Activated CD4-positive, alpha-beta memory T cell treated with anti-CD3 and anti-CD28 coated beads for 36 hours (primary cell): ENCODE data around the gene MTOR. TPM values are rescaled to one million over a fixed set of nuclear protein-coding genes. Genes with fewer than 3 reads are reported as not detected.
"Not testable (repeated sequence)": the region's sequence is repeated elsewhere in the genome, so short reads cannot be mapped to it uniquely, and the experiment has no call there.

Experiments
- CTCF ChIA-PET: fragments of 350-600 bp; sonication (Branson Sonifier 250); formaldehyde crosslinking; loops from one replicate; lab custom pipeline; 2021; ENCODE audit warnings: antibody characterized with exemption, inconsistent platforms; lab: Charles Lee
- POLR2A ChIA-PET: fragments of 350-600 bp; sonication (Branson Sonifier 250); formaldehyde crosslinking; loops from one replicate; lab custom pipeline; 2021; ENCODE audit warnings: antibody characterized with exemption; lab: Charles Lee
- DNase-seq: peaks from one replicate; pipeline ENCODE4 v3.0.0-alpha.2; 2020
- H3K27ac Mint-ChIP-seq: one replicate; pipeline ENCODE4 v1.8.0; 2021; ENCODE audit warnings: mixed read lengths
- H3K27me3 Mint-ChIP-seq: one replicate; pipeline ENCODE4 v1.8.0; 2021; ENCODE audit warnings: mixed read lengths
- H3K36me3 Mint-ChIP-seq: one replicate; pipeline ENCODE4 v1.8.0; 2021; ENCODE audit warnings: mixed read lengths
- H3K4me1 Mint-ChIP-seq: one replicate; pipeline ENCODE4 v1.8.0; 2021; ENCODE audit warnings: low read depth, mixed read lengths
- H3K4me3 Mint-ChIP-seq: one replicate; pipeline ENCODE4 v1.8.0; 2021; ENCODE audit warnings: mild to moderate bottlenecking, mixed read lengths
- H3K9me3 Mint-ChIP-seq: one replicate; pipeline ENCODE4 v1.8.0; 2021; ENCODE audit warnings: mixed read lengths
- intact Hi-C: fragments of 100-400 bp; cut with micrococcal nuclease; formaldehyde crosslinking; loops from one replicate; pipeline ENCODE4 v1.15.1; 2023
- total RNA-seq, 2 experiments: library from RNA; stranded (reverse); gene quantifications; one replicate each; pipeline ENCODE4 v1.2.3, GENCODE V29; 2021

MTOR gene
- total RNA-seq, 2 experiments from 2014 or later, result 35.8 to 39.4 TPM

DNA sequence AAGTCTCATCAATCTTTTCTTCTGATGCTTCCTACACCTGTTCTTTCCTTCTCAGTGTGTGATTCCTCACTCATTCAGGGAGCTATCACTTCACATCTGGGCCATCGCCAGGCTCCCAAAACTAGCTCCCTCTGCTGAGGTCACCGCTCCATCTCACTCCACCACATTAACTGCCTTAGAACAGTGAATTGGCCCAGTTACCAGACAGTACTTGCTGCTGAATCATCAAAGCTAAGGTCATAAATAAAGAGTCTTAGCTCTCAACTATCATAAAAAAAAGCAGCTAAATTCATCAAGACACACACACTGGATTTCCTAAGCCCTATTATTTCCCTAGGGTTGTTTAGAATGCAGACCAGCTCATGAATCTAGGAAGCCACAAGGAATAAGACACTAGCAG lies 183.7 kb downstream of the MTOR start:
- ChIA-PET CTCF (interaction anchor here (0.9 kb wide), 1 partner anchor 41 kb away, joined by 5 read pairs; no protein-coding TSS in a partner anchor), POLR2A (no interaction called here)
- no peaks in the 10 kb centered on the region for H3K9me3 Mint-ChIP-seq
- H3K4me1 Mint-ChIP-seq, result peaks cover 2% of the 10 kb centered on the region
- intact Hi-C loops, result no loop called here
- H3K27ac Mint-ChIP-seq, result peak overlapping the region; percentile 58
- H3K36me3 Mint-ChIP-seq, result peaks cover 45% of the 10 kb centered on the region
- H3K4me3 Mint-ChIP-seq, result no peak overlapping the region
- no peak for DNase-seq
- H3K27me3 Mint-ChIP-seq, result no peaks in the 10 kb centered on the region

DNA sequence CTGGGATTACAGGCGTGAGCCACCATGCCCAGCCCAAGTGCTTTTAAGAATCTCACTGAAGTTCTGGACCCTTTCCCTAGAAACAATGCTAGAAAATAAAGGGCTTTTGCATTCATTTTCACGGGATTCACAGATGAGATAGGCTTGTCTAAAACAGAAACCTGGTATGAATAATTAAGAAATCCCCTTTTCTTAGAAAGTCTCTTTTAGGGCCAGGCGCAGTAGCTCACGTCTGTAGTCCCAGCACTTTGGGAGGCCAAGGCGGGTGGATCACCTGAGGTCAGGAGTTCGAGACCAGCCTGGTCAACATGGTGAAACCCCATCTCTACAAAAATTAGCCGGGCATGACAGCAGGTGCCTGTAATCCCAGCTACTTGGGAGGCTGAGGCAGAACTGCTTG lies 189.0 kb downstream of the MTOR start:
- H3K4me3 Mint-ChIP-seq, intact Hi-C loops, H3K4me1 Mint-ChIP-seq, H3K27me3 Mint-ChIP-seq, H3K9me3 Mint-ChIP-seq: not testable (repeated sequence)
- DNase-seq, result peak; percentile 46
- POLR2A ChIA-PET, result interaction anchor here (0.7 kb wide), 1 partner anchor 1046 kb away, joined by 3 read pairs; no protein-coding TSS in a partner anchor
- CTCF ChIA-PET, result interaction anchor here (2.4 kb wide), 1 partner anchor 36 kb away, joined by 16 read pairs; no protein-coding TSS in a partner anchor
- Mint-ChIP-seq H3K36me3 (peaks cover 53% of the 10 kb centered on the region), H3K27ac (peak overlapping the region; percentile 33)

DNA sequence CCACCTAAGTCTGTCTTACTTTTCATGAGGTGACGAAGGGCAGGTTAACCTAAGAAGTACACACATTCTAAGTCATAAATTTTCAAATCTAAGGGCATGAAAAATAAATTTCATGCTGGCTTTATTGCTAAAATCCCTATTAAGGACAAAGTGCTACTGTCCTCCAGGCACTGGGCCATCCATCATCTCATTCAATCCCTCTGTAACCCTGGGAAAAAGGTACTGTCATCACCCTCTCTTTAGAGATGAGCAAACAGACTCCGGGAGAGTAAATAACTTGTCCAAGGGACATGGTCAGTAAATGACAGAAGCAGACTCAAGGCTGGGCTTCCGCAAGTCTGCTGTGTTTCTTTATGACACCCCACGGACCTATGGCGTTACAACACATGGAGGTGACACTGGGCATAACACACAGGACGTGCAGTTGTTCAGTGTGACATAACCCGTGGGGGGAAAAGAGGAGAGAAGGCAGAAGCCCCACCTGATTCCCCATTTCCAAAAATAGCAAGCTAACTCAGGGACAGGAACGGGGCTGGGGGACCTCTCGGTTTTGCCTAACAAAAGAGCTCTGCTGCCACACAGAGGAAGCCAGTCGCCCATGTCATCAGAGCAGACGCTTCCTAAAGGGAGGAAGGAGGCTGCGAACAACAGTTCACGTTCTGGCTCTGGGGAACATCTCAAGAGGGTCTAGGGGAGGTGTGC lies 190.0 kb downstream of the MTOR start:
- H3K9me3 Mint-ChIP-seq, result no peaks in the 10 kb centered on the region
- intact Hi-C loops, result no loop called here
- H3K27me3 Mint-ChIP-seq, result no peaks in the 10 kb centered on the region
- peaks cover 2% of the 10 kb centered on the region for H3K4me1 Mint-ChIP-seq
- CTCF ChIA-PET, result interaction anchor here (2.4 kb wide), 1 partner anchor 35 kb away, joined by 16 read pairs; no protein-coding TSS in a partner anchor
- peaks cover 55% of the 10 kb centered on the region for H3K36me3 Mint-ChIP-seq
- POLR2A ChIA-PET, result interaction anchor here (1.3 kb wide), 1 partner anchor 12 kb away, joined by 4 read pairs; the partner anchor contains the start of gene SRM
- H3K27ac Mint-ChIP-seq, result no peak overlapping the region
- no peak overlapping the region for H3K4me3 Mint-ChIP-seq
- no peak for DNase-seq

DNA sequence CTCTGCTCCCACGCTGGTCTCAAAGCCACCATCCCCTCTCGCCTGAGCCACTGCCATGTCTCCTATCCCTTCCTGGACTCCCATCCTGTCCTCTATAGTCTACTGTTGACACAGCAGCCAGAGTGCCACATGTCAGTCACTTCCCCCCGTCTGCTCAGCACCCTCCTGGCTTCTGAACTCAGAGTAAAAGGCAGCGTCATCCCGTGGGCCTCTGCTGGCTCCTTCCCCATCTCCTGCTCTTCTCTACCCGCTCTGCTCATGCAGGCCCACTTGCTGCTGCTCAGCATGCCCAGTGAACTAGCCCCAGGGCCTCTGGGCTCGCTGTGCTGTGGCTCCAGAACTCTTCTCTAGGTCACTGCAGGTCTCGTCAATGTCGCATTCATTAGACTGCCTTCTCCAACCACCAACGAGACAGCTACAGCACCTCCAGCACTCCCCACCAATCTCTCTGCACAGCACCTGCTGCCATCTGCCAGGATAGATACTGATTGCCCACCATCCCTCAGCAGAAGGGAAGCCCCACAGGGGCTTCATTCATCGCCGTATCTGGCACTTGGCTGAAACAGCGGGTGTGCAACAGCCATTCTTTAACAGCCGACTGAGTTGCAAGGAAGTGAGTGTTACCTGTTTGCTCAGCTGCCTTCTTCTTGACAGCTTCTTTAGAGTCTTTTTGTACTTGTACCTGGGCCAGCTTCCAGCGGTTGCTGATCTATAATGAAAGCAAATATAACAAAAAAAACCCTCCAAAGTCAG lies 190.7 kb downstream of the MTOR start:
- H3K4me1 Mint-ChIP-seq, result peaks cover 2% of the 10 kb centered on the region
- intact Hi-C loops, result no loop called here
- ChIA-PET POLR2A (interaction anchor here (1.3 kb wide), 1 partner anchor 11 kb away, joined by 4 read pairs; the partner anchor contains the start of gene SRM), CTCF (interaction anchor here (2.6 kb wide), 1 partner anchor 34 kb away, joined by 10 read pairs; no protein-coding TSS in a partner anchor)
- H3K27me3 Mint-ChIP-seq, result no peaks in the 10 kb centered on the region
- H3K27ac Mint-ChIP-seq, result no peak overlapping the region
- no peaks in the 10 kb centered on the region for H3K9me3 Mint-ChIP-seq
- H3K36me3 Mint-ChIP-seq, result peaks cover 55% of the 10 kb centered on the region
- H3K4me3 Mint-ChIP-seq, result no peak overlapping the region
- DNase-seq, result no peak

DNA sequence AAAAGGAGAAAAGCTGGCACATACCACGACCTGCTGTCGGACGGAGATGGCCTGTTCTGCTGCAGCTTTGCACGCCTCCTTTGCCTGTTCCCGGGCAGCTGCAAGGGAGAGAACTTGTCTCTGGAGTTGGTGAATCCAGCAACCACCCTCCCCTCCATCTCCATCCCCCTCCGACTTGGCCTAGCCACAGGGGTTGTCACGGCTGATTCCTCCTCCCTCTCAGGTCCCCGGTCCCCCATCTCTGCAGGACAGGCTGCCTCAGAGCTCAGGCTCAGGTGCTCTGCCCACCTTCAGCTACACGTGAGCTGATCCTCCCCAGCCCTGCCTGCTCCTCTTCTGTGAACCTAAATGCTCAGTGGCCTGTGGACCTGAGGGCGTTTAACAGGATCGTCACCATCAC lies 191.5 kb downstream of the MTOR start:
- ChIA-PET POLR2A (interaction anchor here (1.3 kb wide), 1 partner anchor 10 kb away, joined by 4 read pairs; the partner anchor contains the start of gene SRM), CTCF (interaction anchor here (0.6 to 2.6 kb wide), 2 partner anchors 28 to 33 kb away, joined by 4 to 10 read pairs; no protein-coding TSS in a partner anchor)
- H3K27ac Mint-ChIP-seq, result no peak overlapping the region
- no peak overlapping the region for H3K4me3 Mint-ChIP-seq
- intact Hi-C loops, result no loop called here
- H3K27me3 Mint-ChIP-seq, result no peaks in the 10 kb centered on the region
- peaks cover 2% of the 10 kb centered on the region for H3K4me1 Mint-ChIP-seq
- H3K9me3 Mint-ChIP-seq, result no peaks in the 10 kb centered on the region
- DNase-seq, result no peak
- peaks cover 55% of the 10 kb centered on the region for H3K36me3 Mint-ChIP-seq

DNA sequence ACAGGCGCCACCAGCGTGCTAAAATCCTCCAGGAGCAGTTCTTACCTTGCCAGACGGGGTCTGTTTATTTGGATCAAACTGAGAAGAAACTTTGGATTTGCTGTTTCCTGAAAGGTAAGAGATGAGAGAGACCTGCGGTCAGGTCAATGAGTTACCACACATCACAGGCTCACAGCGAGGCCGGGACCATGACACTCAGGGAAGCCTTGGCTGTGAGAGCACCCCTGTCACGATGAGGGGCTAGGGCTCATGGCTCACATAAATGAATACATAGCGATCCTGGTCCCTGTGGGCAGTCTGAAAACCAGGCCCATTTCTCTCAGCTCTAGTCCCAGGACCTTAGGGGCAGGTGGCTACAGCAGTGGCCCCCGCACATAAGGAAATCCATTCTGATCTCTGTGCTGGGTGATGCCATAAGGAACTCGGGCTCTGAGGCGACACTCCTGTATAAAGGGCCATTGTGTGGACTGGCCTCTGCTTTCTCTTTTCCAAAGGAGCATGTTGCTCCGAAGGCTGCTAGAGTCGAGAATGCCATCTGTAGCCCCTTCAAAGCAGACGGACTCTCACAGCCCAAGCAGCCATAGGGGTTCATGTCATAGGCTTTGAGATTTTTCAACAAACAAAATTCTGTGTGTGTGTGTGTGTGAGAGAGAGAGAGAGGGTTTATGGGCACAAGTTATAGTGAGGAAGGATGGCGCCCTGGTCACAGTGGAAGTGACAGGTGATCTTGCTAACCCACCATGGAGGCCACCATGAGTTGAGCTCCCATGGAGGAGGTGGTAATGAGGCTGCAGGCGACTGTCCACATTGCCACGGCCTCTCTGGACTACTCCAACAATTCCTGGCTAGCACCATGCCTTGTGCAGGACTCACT lies 193.5 kb downstream of the MTOR start:
- no peaks in the 10 kb centered on the region for H3K27me3 Mint-ChIP-seq
- no peak overlapping the region for H3K4me3 Mint-ChIP-seq
- CTCF ChIA-PET, result interaction anchor here (1.2 to 2.6 kb wide), 3 partner anchors 8 to 31 kb away, joined by 4 to 10 read pairs (median 5); partner anchors contain the start of gene SRM
- DNase-seq, result no peak
- no peaks in the 10 kb centered on the region for H3K9me3 Mint-ChIP-seq
- H3K36me3 Mint-ChIP-seq, result peaks cover 59% of the 10 kb centered on the region
- peaks cover under 1% of the 10 kb centered on the region for H3K4me1 Mint-ChIP-seq
- POLR2A ChIA-PET, result no interaction called here
- no peak overlapping the region for H3K27ac Mint-ChIP-seq
- intact Hi-C loops, result loop anchor here (10.0 kb wide), 1 partner anchor 196 kb away; the partner anchor contains the start of gene MTOR

DNA sequence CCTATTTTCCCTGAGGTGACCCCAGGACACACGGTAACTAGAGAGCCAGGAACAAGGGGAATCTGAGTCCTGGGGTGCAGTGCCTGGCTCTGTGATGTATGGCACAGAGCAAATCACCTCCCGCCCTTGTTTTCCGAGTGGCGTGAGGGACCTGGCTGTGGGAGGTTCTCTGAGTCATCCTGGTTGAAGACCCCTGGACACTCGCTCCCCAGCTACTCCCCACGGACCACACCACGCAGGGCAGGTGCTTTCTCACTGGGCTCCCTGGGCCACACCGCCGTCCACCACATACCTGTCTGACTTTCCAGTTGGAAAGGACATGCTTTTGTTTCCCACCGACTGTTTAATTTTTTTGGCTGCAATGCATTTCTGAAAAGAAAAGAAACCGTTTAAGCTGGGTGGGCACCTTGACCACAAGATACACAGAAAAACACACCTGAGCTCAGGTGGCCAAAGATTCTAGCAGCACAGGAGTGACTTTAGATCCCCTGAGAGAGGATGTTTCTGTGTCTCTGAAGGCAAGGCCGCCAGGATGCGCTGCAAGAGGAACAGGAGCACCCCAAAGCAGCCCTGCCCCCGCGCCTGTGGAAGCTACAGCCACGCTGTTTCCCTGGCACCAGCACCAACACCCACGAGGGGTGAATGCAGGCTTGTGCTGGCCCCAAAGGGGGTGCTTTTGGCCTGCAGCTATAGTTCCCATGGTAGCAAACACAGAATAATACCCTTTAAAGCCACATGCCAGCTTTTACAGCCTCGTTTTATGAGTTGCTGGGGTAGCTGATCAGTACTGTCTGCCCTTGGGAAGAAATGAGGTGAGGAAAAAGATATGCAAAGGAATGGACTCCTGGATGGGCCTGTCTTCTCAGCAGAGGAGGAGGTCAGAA lies 194.4 kb downstream of the MTOR start:
- Mint-ChIP-seq H3K4me3 (no peak overlapping the region), H3K36me3 (peaks cover 58% of the 10 kb centered on the region), H3K9me3 (no peaks in the 10 kb centered on the region), H3K27me3 (no peaks in the 10 kb centered on the region), H3K27ac (no peak overlapping the region), H3K4me1 (peaks cover 9% of the 10 kb centered on the region)
- intact Hi-C loops, result loop anchor here (10.0 kb wide), 1 partner anchor 197 kb away; the partner anchor contains the start of gene MTOR
- no peak for DNase-seq
- ChIA-PET CTCF (interaction anchor here (1.2 kb wide), 1 partner anchor 30 kb away, joined by 5 read pairs; no protein-coding TSS in a partner anchor), POLR2A (no interaction called here)

DNA sequence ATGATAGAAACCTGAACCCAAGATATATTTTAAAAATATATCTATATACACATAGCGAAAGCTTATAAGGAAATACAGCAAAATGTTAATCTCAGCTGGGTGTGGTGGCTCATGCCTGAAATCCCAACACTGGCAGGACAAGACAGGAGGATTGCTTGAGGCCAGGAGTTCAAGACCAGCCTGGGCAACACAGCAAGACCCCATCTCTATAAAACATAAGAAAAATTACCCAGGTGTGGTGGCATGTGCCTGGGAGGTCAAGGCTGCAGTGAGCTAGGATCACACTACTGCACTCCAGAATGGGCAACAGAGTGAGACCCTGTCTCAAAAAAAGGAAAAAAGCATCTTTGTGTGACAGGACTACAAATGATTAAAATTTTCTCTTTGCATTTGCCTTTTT lies 196.6 kb downstream of the MTOR start:
- DNase-seq, result no peak
- H3K27ac Mint-ChIP-seq, result no peak overlapping the region
- H3K4me3 Mint-ChIP-seq, result no peak overlapping the region
- intact Hi-C loops, result loop anchor here (10.0 kb wide), 1 partner anchor 199 kb away; the partner anchor contains the start of gene MTOR
- H3K36me3 Mint-ChIP-seq, result peaks cover 45% of the 10 kb centered on the region
- H3K4me1 Mint-ChIP-seq, result peaks cover 27% of the 10 kb centered on the region
- CTCF ChIA-PET, result interaction anchor here (8.2 kb wide), 1 partner anchor 29 kb away, joined by 85 read pairs; no protein-coding TSS in a partner anchor
- POLR2A ChIA-PET, result no interaction called here
- H3K27me3 Mint-ChIP-seq, result no peaks in the 10 kb centered on the region
- H3K9me3 Mint-ChIP-seq, result no peaks in the 10 kb centered on the region

DNA sequence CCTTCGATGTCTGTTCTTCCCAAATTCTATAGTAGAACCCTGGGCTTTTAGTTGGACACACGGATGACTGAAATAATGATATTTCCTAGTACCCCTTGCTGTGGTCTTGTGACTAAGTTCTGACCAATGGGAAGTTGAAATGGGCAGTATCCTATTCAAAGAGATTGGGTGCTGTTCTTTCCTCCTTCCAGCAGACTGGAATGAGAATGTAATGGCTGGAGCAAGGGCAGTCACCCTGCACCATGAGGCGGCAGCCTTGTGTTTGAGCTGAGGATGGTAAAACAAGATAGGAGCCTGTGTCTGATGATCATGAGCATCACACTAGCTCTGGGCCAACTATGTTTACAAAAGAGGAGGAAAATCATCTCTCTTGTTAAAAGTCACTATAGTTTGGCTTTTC lies 197.4 kb downstream of the MTOR start:
- DNase-seq, result no peak
- Mint-ChIP-seq H3K36me3 (peaks cover 44% of the 10 kb centered on the region), H3K4me3 (no peak overlapping the region), H3K9me3 (no peaks in the 10 kb centered on the region), H3K4me1 (peaks cover 30% of the 10 kb centered on the region), H3K27me3 (no peaks in the 10 kb centered on the region), H3K27ac (no peak overlapping the region)
- ChIA-PET CTCF (interaction anchor here (8.2 kb wide), 1 partner anchor 28 kb away, joined by 85 read pairs; no protein-coding TSS in a partner anchor), POLR2A (no interaction called here)
- intact Hi-C loops, result loop anchor here (10.0 kb wide), 1 partner anchor 200 kb away; the partner anchor contains the start of gene MTOR

DNA sequence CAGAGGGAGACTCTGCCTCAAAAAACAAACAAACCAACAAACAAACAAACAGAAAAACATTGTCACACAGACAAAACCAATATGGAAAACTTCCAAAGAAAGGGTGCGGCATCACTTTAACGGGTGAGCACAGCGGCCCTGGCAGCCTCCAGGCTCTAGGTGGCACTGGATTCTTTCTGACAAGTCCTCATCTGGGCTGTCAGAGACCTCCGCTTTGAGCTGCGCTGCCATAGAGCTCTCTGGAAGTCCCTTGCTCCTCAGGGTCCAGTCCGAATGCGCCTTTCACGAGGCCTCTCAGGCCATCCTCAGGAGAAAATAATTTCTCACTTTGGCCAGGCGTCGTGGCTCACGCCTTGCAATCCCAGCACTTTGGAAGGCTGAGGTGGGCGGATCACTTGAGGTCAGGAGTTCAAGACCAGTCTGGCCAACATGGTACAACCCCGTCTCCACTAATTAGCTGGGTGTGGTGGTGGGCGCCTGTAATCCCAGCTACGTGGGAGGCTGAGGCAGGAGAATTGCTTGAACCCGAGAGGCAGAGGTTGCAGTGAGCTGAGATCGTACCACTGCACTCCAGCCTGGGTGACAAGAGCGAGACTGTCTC lies 198.3 kb downstream of the MTOR start:
- intact Hi-C loops, result loop anchor here (10.0 kb wide), 1 partner anchor 201 kb away; the partner anchor contains the start of gene MTOR
- H3K4me3 Mint-ChIP-seq, DNase-seq, POLR2A ChIA-PET, H3K27ac Mint-ChIP-seq, H3K27me3 Mint-ChIP-seq, H3K9me3 Mint-ChIP-seq: not testable (repeated sequence)
- CTCF ChIA-PET, result interaction anchor here (8.2 kb wide), 1 partner anchor 27 kb away, joined by 85 read pairs; no protein-coding TSS in a partner anchor
- H3K36me3 Mint-ChIP-seq, result peaks cover 39% of the 10 kb centered on the region
- H3K4me1 Mint-ChIP-seq, result peaks cover 31% of the 10 kb centered on the region
